ENCODE results near the gene PROSER1. TPM values are rescaled to one million over a fixed set of nuclear protein-coding genes. Genes with fewer than 3 reads are reported as not detected.

The PROSER1 gene
- total and polyA plus RNA-seq, 4 donors, result 3.0 to 11.3 (median 7.3) TPM

GRCh38 chr13:39044536-39044935 lies 6.6 kb upstream of the PROSER1 start:
- H3K27ac ChIP-seq (ENCODE audit: low read depth in 1 of 2, low read length in 2 of 2), result no peak overlapping the region
- H3K9ac ChIP-seq (ENCODE audit: low read depth in 1 of 2, low read length in 2 of 2), result no peak overlapping the region
- WGBS, result 97% methylated on average over 3 of the region's 3 CpGs
- peaks cover 0 to 11% (median 7%) of the 10 kb centered on the region in 4 donors for H3K4me1 ChIP-seq (ENCODE audit: control insufficient read depth in 4 of 4, insufficient read depth in 4 of 4, low read length in 3 of 4)
- TF ChIP-seq GABPA (IDR thresholded peaks at IDR 0.05 in 1 of 2, conservative IDR thresholded peaks at IDR 0.05 in 1 of 2) (no peak), HNF4A (conservative IDR thresholded peaks at IDR 0.05) (no peak)
- no peaks in the 10 kb centered on the region for H3K9me3 ChIP-seq (ENCODE audit: control insufficient read depth in 4 of 4, low read length in 3 of 4)
- DNase-seq (ENCODE audit: low spot score), result no peak
- H3K27me3 ChIP-seq (ENCODE audit: control insufficient read depth in 4 of 4, insufficient read depth in 4 of 4, low read length in 3 of 4), result no peaks in the 10 kb centered on the region
- peaks cover 5 to 21% (median 14%) of the 10 kb centered on the region in 4 donors for H3K36me3 ChIP-seq (ENCODE audit: control insufficient read depth in 4 of 4, insufficient read depth in 3 of 4, low read depth in 1 of 4, low read length in 3 of 4)
- no peak overlapping the region for H3K4me3 ChIP-seq (ENCODE audit: low read depth in 1 of 3, low read length in 3 of 3)

GRCh38 chr13:39040206-39040605 lies 2.3 kb upstream of the PROSER1 start:
- 16% methylated on average over 1 of the region's 1 CpG for WGBS
- no peaks in the 10 kb centered on the region for H3K27me3 ChIP-seq (ENCODE audit: control insufficient read depth in 4 of 4, insufficient read depth in 4 of 4, low read length in 3 of 4)
- H3K27ac ChIP-seq (ENCODE audit: low read depth in 1 of 2, low read length in 2 of 2), result peak overlapping the region; percentile 42 to 96
- peaks cover 5 to 12% (median 8%) of the 10 kb centered on the region in 4 donors for H3K36me3 ChIP-seq (ENCODE audit: control insufficient read depth in 4 of 4, insufficient read depth in 3 of 4, low read depth in 1 of 4, low read length in 3 of 4)
- DNase-seq (ENCODE audit: low spot score), result no peak
- TF ChIP-seq REST (IDR thresholded peaks at IDR 0.05), result no peak
- TF ChIP-seq GABPA (IDR thresholded peaks at IDR 0.05 in 1 of 2, conservative IDR thresholded peaks at IDR 0.05 in 1 of 2), result no peak
- TF ChIP-seq YY1 (IDR thresholded peaks at IDR 0.05), result peak; percentile 33
- TF ChIP-seq HNF4A (conservative IDR thresholded peaks at IDR 0.05), result peak; percentile 75 to 79
- peak; percentile 42 to 85 for TF ChIP-seq JUND (IDR thresholded peaks at IDR 0.05)
- TF ChIP-seq RAD21 (IDR thresholded peaks at IDR 0.05), result no peak
- peak in 1 of 2 donors; percentile 59 for TF ChIP-seq EGR1 (IDR thresholded peaks at IDR 0.05; ENCODE audit: low read depth in 2 of 2)
- no peak for TF ChIP-seq ATF3 (IDR thresholded peaks at IDR 0.05)
- no peak for TF ChIP-seq FOXA2 (IDR thresholded peaks at IDR 0.05)
- no peak for TF ChIP-seq ZBTB33 (IDR thresholded peaks at IDR 0.05)
- TF ChIP-seq SP1 (IDR thresholded peaks at IDR 0.05), result peak; percentile 30
- TF ChIP-seq HNF4G (IDR thresholded peaks at IDR 0.05), result no peak
- TF ChIP-seq FOXA1 (IDR thresholded peaks at IDR 0.05), result no peak
- no peak for TF ChIP-seq NR2F2 (IDR thresholded peaks at IDR 0.05)
- TF ChIP-seq RXRA (IDR thresholded peaks at IDR 0.05), result peak in 1 of 2 donors; percentile 25
- no peak for TF ChIP-seq CTCF (IDR thresholded peaks at IDR 0.05; ENCODE audit: low read depth, low read length, missing input control)
- no peak for TF ChIP-seq TAF1 (conservative IDR thresholded peaks at IDR 0.05)
- TF ChIP-seq MAX (IDR thresholded peaks at IDR 0.05), result no peak
- peak overlapping the region in 1 of 3 donors; percentile 6 for H3K4me3 ChIP-seq (ENCODE audit: low read depth in 1 of 3, low read length in 3 of 3)
- peak overlapping the region in 1 of 2 donors; percentile 28 for H3K9ac ChIP-seq (ENCODE audit: low read depth in 1 of 2, low read length in 2 of 2)
- H3K9me3 ChIP-seq (ENCODE audit: control insufficient read depth in 4 of 4, low read length in 3 of 4), result no peaks in the 10 kb centered on the region
- peaks cover 4 to 40% (median 27%) of the 10 kb centered on the region in 4 donors for H3K4me1 ChIP-seq (ENCODE audit: control insufficient read depth in 4 of 4, insufficient read depth in 4 of 4, low read length in 3 of 4)

Data from liver (tissue), 9 donors.